Ramos (cell line): ENCODE data around the gene GFER.

Experiments
- in situ Hi-C: fragments of 300-500 bp; cut with MboI; formaldehyde crosslinking; loops from one replicate; pipeline ENCODE4 v1.14.3; 2022; ENCODE audit warnings: low sequenced_read_pairs; ENCODE audit not compliant: unreplicated experiment

The GFER gene

GRCh38 chr16:1989209-1990100, 5.5 kb downstream of the GFER start, which contains the start of gene SYNGR3:
TSS of gene SYNGR3 (plus strand) at chr16:1989970. CDS start at chr16:1990103, 133 bp downstream.
- in situ Hi-C loops, result no loop called here

DNA sequence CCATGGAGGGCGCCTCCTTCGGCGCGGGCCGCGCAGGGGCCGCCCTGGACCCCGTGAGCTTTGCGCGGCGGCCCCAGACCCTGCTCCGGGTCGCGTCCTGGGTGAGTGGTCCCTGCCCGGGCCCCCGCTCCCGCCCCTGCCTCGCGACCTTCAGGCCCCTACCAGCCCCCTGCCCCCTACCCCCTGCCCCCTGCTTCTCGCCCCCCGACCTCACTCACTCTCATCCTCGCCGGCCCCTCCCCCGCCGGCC, 6.0 kb downstream of the GFER start:
- in situ Hi-C loops, result no loop called here

- in situ Hi-C loops, result no loop called here
These were observed 6.5 kb downstream of the GFER start for GRCh38 chr16:1990351-1991134.

- in situ Hi-C loops, result no loop called here
These were observed 7.2 kb downstream of the GFER start for GRCh38 chr16:1991135-1991551.

- in situ Hi-C loops, result no loop called here
These were observed 7.6 kb downstream of the GFER start for GRCh38 chr16:1991588-1991947.

DNA sequence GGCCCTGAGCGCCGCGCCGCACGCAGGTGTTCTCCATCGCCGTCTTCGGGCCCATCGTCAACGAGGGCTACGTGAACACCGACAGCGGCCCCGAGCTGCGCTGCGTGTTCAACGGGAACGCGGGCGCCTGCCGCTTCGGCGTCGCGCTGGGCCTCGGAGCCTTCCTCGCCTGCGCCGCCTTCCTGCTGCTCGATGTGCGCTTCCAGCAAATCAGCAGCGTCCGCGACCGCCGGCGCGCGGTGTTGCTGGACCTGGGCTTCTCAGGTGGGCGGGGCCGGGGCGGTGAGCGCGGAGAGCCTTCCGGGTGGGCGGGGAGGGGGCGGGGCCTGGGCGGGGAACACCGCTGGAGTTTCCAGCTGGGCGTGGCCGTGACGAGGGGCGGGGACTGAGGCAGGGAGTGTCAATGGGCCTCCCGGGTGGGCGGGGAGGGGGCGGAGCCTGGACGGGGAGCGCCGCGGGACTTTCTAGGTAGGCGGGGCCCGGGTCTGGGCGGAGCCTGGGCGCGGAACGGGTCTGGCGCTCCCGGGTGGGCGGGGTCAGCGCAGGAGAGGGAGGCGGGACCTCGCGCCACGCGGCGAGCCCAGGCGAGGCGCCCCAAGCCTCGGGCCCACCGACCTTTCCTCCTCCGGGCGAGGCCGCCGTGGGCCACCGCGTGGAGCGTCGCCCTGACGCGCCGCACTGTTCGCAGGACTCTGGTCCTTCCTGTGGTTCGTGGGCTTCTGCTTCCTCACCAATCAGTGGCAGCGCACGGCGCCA, 8.1 kb downstream of the GFER start:
- in situ Hi-C loops, result no loop called here

- in situ Hi-C loops, result no loop called here
These were observed 8.8 kb downstream of the GFER start for GRCh38 chr16:1992704-1993317.

- in situ Hi-C loops, result no loop called here
These were observed 9.7 kb downstream of the GFER start for GRCh38 chr16:1993731-1994131.

DNA sequence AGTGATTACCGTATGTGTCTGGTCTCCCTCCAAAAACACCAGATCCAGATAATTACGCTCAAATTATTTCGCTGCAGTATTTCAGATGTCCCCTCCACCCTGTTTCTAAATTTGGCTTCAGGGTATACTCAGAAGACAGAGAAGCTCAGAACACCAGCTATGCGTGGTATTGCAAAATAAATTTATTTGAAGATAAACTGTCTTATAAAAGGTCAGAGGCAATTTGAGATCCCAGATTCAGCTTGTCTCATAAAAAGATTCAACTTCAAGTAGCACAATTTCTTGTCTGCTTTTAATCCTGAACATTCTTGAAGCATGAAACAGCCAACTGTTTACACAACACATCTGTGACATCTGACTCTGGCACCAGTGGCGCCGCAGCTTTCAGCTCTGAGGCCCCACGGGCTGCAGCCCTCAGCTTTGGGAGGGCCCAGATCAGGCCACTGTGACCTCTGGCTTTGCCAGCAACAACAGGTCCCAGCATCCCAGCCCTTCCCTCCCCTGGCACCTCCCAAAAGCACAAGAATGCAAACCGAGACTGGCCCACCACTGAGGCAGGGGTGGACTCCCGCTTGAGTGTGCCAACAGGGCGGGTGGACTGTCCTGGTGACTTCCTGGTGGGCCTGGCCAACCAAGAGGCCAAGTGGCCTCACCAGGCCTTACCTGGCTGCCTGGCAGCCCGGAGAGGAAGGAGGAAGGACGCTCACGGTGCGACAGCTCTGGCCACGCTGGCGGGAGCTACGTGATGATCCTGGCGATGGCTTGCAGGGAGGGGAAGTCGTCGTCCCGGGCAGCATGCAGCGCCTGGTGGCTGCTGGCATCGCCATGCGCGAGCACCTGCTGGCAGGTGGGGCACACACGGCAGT, 13.7 kb downstream of the GFER start:
- in situ Hi-C loops, result no loop called here

DNA sequence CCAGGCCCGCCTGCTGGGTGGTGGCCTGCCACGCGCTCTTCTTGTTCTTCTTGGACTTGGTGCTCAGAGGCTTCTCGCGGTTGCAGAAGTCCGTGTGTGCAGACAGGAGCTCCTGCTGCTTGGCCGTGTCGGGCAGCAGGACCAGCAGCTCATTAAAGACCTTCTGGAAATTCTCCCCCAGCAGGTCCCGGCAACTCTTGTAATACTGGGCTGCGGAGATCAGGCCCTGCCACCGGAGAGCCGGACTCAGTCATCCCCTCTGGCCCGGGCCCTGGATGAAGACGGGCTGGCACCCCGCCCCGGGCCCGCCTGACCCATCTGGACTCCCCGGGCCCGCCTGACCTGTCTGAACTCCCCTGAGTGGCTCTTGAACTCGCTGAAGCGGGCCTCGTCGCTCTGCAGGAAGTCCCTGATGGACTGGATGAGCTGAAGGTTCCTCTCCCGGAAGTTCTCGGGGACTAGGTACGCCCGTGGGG, 14.4 kb downstream of the GFER start:
- in situ Hi-C loops, result no loop called here

- in situ Hi-C loops, result no loop called here
These were observed 15.1 kb downstream of the GFER start for GRCh38 chr16:1998852-1999801.

DNA sequence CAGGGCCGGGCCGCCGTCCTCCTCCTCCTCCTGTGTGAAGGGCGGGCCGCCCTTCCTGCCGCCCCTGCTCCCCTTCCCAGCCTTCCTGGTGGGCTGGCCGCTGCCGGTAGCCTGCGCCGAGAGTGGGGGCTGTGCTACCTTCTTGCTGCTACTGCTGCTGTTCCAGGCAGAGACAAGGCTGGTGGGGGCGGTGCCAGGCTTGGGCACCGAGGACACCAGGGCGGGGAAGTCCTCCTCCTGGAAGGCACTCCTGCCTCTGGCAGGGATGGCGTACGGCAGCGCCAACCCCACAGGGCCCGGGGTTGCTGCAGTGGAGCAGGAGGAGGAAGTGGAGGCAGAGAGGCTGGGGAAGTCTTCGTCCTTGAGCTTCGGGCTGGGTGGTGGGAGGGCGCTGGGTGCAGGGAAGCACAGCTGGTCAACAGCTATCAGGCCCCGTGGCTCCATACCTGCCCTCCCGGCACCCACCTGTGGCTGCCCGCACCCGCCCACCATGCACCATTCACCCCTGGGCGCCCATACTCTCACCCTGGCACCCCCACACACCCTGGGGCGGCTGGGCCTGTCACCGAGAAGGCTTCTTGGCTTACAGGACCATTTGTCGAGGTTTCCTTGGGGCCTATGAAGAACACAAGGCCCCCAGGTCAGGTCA, 16.0 kb downstream of the GFER start:
- in situ Hi-C loops, result loop anchor here (25.0 kb wide), 1 partner anchor 512 kb away; the partner anchor contains the start of genes AMDHD2 and ATP6V0C

GRCh38 chr16:2001035-2001434, 17.0 kb downstream of the GFER start:
- in situ Hi-C loops, result loop anchor here (25.0 kb wide), 1 partner anchor 511 kb away; the partner anchor contains the start of genes AMDHD2 and ATP6V0C

- in situ Hi-C loops, result loop anchor here (25.0 kb wide), 1 partner anchor 511 kb away; the partner anchor contains the start of genes AMDHD2 and ATP6V0C
These were observed 17.7 kb downstream of the GFER start for GRCh38 chr16:2001456-2002355.

DNA sequence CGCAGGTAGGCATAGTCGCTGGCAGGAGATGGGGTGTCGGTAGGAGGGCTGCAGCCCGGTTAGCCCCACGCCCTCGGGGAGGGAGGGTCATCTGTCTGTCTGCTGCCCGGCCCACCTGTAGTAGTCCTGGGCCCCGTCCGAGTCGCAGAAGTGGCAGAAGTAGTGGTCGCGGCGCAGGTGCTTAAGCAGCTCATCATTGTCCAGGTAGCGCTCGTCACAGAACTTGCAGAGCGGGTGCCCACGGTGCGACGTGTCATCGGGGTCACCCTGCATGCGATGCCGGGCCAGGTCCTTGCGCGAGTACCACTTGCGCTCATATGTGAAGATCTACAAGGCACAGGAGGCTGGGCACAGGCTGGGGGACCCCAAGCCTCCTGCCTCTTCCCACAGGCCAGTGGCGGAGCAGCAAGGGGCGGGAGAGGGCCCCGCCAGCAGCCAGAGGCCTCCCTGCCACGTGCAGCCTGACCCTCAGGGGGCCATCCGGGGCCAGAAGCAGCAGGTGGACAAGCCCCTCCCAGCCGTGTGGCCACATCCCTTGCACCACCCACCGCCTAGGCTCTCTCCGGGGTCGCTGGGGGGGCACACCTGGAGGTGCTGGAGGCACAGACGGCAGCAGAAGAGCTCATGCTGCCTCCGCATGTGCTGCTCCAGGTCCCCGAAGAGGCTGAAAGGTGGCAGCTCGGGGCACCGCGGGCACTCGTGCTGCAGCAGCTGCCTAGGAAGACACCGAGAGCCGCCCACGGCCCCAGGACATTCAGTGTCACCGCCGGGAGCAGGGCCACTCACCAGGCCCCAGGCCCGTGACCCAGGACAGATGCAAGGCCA, 18.6 kb downstream of the GFER start:
- in situ Hi-C loops, result loop anchor here (25.0 kb wide), 1 partner anchor 510 kb away; the partner anchor contains the start of genes AMDHD2 and ATP6V0C
